Measurements from ENCODE around the gene HMCN2.

The HMCN2 gene

GRCh38 chr9:130437011-130437789 lies 171.6 kb downstream of the HMCN2 start:
- TF ChIP-seq, protein P1, sequence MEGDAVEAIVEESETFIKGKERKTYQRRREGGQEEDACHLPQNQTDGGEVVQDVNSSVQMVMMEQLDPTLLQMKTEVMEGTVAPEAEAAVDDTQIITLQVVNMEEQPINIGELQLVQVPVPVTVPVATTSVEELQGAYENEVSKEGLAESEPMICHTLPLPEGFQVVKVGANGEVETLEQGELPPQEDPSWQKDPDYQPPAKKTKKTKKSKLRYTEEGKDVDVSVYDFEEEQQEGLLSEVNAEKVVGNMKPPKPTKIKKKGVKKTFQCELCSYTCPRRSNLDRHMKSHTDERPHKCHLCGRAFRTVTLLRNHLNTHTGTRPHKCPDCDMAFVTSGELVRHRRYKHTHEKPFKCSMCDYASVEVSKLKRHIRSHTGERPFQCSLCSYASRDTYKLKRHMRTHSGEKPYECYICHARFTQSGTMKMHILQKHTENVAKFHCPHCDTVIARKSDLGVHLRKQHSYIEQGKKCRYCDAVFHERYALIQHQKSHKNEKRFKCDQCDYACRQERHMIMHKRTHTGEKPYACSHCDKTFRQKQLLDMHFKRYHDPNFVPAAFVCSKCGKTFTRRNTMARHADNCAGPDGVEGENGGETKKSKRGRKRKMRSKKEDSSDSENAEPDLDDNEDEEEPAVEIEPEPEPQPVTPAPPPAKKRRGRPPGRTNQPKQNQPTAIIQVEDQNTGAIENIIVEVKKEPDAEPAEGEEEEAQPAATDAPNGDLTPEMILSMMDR (IDR thresholded peaks at IDR 0.05; ENCODE audit: low read depth, low read length): no peak
- no peak overlapping the region for H3K4me3 ChIP-seq (ENCODE audit: low read depth, low read length)
- in situ Hi-C loops (cut with HindIII; ENCODE audit: low sequenced_read_pairs): no loop called here
- DNase-seq (ENCODE audit: low read depth, low spot score): no peak

DNA sequence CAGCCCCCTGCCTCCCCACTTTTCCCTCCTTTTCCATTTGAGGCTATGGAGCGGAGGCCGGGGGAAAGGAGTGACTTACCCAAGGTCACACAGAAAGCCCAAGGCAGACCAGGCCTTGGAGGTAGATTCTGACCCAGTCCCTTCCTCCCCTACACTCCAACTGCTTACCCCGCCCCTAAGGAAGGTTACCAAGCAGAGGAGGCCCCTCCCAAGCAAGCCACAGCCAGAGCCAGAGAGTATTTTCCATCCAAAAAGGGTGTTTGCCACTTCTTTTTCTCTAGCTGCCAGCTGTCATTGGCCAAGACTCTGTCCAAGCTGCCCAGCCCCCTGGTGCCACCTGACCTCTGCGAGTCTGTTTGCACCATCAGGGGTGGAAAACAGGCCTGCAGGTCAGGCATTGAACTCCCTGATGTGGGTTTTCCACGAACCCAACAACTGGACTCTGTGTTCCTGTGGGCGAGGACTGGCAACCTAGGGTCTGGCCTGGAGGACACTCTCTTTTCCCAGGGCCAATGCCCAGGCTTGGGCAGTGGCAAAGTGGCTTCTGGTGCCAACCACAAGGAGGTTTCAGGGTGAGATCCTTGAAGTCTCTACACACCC lies 172.9 kb downstream of the HMCN2 start:
- TF ChIP-seq, protein P1 (IDR thresholded peaks at IDR 0.05; ENCODE audit: low read depth, low read length): no peak

DNA sequence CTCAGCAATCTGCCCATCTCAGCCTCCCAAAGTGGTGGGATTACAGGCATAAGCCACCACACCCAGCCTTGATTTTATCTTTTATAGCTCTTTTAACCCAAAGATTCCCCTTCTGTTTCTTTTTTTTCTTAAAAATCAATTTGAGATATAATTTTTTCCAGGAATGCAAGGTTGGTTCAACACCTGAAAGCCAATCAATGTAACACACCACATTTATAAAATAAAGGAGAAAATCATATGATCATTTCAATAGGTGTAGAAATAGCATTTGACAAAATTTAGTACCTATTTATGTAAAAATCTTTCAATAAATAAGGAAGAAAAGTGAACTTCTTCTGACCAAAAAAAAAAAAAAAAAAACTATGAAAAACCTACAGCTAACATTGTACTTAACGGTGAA lies 175.5 kb downstream of the HMCN2 start:
- DNase-seq (ENCODE audit: low read depth, low spot score): no peak
- TF ChIP-seq, protein P1 (IDR thresholded peaks at IDR 0.05; ENCODE audit: low read depth, low read length): no peak
- in situ Hi-C loops (cut with HindIII; ENCODE audit: low sequenced_read_pairs): no loop called here
- H3K4me3 ChIP-seq (ENCODE audit: low read depth, low read length): no peak overlapping the region

More for the DNA sequence above, 172.9 kb downstream of the HMCN2 start:
- in situ Hi-C loops (cut with HindIII; ENCODE audit: low sequenced_read_pairs): no loop called here
- no peak overlapping the region for H3K4me3 ChIP-seq (ENCODE audit: low read depth, low read length)
- DNase-seq (ENCODE audit: low read depth, low spot score): no peak

GRCh38 chr9:130442746-130443455 lies 177.3 kb downstream of the HMCN2 start:
- no peak for DNase-seq (ENCODE audit: low read depth, low spot score)
- in situ Hi-C loops (cut with HindIII; ENCODE audit: low sequenced_read_pairs): no loop called here
- TF ChIP-seq, protein P1 (IDR thresholded peaks at IDR 0.05; ENCODE audit: low read depth, low read length): no peak
- H3K4me3 ChIP-seq (ENCODE audit: low read depth, low read length): no peak overlapping the region

DNA sequence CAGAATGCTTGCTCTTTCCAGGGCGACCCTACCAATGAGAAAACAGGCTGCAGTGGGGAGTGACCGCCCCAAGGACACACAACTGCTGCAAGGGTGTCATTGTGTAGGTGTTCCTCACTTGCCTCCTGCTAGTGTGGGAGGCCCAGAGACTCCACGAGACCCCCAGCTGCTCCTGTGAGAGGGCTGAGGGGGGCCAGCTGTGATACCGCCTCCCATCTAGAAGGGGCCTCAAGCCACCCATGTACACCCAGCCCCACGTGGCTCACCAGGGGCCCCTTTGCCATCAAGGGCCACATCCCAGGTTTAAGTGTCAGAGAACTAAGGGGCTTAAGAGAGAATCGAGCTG lies 177.9 kb downstream of the HMCN2 start:
- DNase-seq (ENCODE audit: low read depth, low spot score): no peak
- H3K4me3 ChIP-seq (ENCODE audit: low read depth, low read length): no peak overlapping the region
- in situ Hi-C loops (cut with HindIII; ENCODE audit: low sequenced_read_pairs): no loop called here
- TF ChIP-seq, protein P1 (IDR thresholded peaks at IDR 0.05; ENCODE audit: low read depth, low read length): no peak

DNA sequence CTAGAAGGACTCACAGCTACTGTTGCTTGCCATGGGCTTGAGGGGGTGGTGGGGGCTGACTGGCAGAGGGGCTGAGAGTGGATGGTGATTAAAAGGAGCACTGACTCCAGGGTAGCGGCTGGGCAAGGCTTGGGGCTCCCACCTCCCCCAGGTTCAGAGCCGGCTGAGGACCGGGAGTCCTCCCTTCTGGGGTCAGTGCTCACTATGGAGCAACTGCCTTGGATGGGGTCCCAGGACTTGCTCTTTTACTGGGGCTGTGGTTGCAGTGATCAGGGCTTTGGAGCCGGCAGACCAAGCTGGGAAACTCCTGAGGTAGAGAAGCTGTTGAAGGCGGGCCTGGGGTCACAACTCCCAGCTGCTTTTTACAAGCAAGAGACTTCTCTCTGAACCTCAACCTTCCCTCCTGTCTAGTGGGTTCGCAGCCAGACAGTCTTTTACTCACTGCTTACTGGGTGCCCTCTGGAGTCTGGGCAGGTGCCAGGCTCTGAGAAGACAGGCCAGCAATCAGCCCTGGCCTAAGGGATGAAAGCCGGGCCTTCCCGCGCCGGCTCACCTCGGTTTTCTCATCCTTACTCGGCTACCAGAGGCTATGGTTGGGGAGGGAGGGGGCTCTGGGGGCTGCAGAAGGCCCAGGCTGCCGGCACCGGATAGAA lies 178.4 kb downstream of the HMCN2 start:
- in situ Hi-C loops (cut with HindIII; ENCODE audit: low sequenced_read_pairs): no loop called here
- H3K4me3 ChIP-seq (ENCODE audit: low read depth, low read length): no peak overlapping the region
- TF ChIP-seq, protein P1 (IDR thresholded peaks at IDR 0.05; ENCODE audit: low read depth, low read length): no peak
- no peak for DNase-seq (ENCODE audit: low read depth, low spot score)
